Mammary epithelial cell (primary cell): ENCODE data around the gene AQP9.

Experiments
- CTCF ChIP-seq, 2 donors: IDR thresholded peaks in 1 of 2; conservative IDR thresholded peaks in 1 of 2; 2 replicates each; pipeline ENCODE4 v1.5.1; 2011 to 2012; ENCODE audit warnings: inconsistent platforms in 2 of 2, low read length in 2 of 2, mild to moderate bottlenecking in 2 of 2, control low read depth in 1 of 2, low read depth in 1 of 2; ENCODE audit not compliant: insufficient read depth in 1 of 2; ENCODE audit errors: extremely low read depth in 1 of 2
- EZH2 ChIP-seq: IDR thresholded peaks from 2 replicates; pipeline ENCODE4 v1.6.1; 2012; ENCODE audit warnings: low read length, inconsistent platforms, borderline replicate concordance

- TF ChIP-seq CTCF (conservative IDR thresholded peaks at IDR 0.05 in 1 of 2, IDR thresholded peaks at IDR 0.05 in 1 of 2; ENCODE audit: extremely low read depth in 1 of 2, insufficient read depth in 1 of 2, low read depth in 1 of 2, low read length in 2 of 2): peak; percentile 84 to 88
- TF ChIP-seq EZH2: no peak
These were observed 89.7 kb downstream of the AQP9 start for GRCh38 chr15:58227706-58228543.
